Endothelial cell (in vitro differentiated cells): ENCODE results near the gene MAGEA9. TPM values are rescaled to one million over a fixed set of nuclear protein-coding genes. Genes with fewer than 3 reads are reported as not detected.
"Not testable (repeated sequence)": the region's sequence is repeated elsewhere in the genome, so short reads cannot be mapped to it uniquely, and the experiment has no call there.

ENCODE experiments used
- DNase-seq: peaks from one replicate; pipeline ENCODE4 v3.0.0; 2021; ENCODE audit warnings: low spot score
- H3K27ac Mint-ChIP-seq: one replicate; pipeline ENCODE4 v1.8.0; 2021; ENCODE audit warnings: mixed read lengths, inconsistent platforms; ENCODE audit not compliant: unreplicated experiment
- H3K27me3 Mint-ChIP-seq: one replicate; pipeline ENCODE4 v1.8.0; 2021; ENCODE audit warnings: mild to moderate bottlenecking, moderate library complexity, mixed read lengths, inconsistent platforms; ENCODE audit not compliant: unreplicated experiment
- H3K36me3 Mint-ChIP-seq: one replicate; pipeline ENCODE4 v1.8.0; 2021; ENCODE audit warnings: mild to moderate bottlenecking, low read depth, mixed read lengths, inconsistent platforms; ENCODE audit not compliant: unreplicated experiment
- H3K4me1 Mint-ChIP-seq: one replicate; pipeline ENCODE4 v1.8.0; 2021; ENCODE audit warnings: mild to moderate bottlenecking, mixed read lengths, inconsistent platforms; ENCODE audit not compliant: unreplicated experiment
- H3K4me3 Mint-ChIP-seq: one replicate; pipeline ENCODE4 v1.8.0; 2021; ENCODE audit warnings: mild to moderate bottlenecking, mixed read lengths, inconsistent platforms; ENCODE audit not compliant: unreplicated experiment
- H3K9me3 Mint-ChIP-seq: one replicate; pipeline ENCODE4 v1.8.0; 2021; ENCODE audit warnings: mixed read lengths, inconsistent platforms; ENCODE audit not compliant: unreplicated experiment
- CTCF ChIP-seq: fragments of 200-600 bp; sonication (generic); IDR thresholded peaks from one replicate; pipeline ENCODE4 v1.5.0; 2021; ENCODE audit warnings: antibody characterized with exemption; ENCODE audit not compliant: unreplicated experiment
- total RNA-seq: library from RNA; stranded (reverse); fragmentation: NEBNext Ultra II Directional; extraction: Animal tissue kit (Norgen Biotek cat#: 25700); gene quantifications from one replicate; pipeline ENCODE4 v1.2.1, GENCODE V29; 2021; ENCODE audit not compliant: unreplicated experiment

The MAGEA9 gene
- total RNA-seq, 1 donor from 2014 or later, result not detected

GRCh38 chrX:149759824-149760223 lies 21.9 kb upstream of the MAGEA9 start:
- no peak for DNase-seq

GRCh38 chrX:149760965-149761364 lies 20.8 kb upstream of the MAGEA9 start:
- no peak for DNase-seq
- no peaks in the 10 kb centered on the region for H3K36me3 Mint-ChIP-seq
- peaks cover 2% of the 10 kb centered on the region for H3K27me3 Mint-ChIP-seq
- H3K4me3 Mint-ChIP-seq, result no peak overlapping the region
- H3K4me1 Mint-ChIP-seq, result no peaks in the 10 kb centered on the region
- no peaks in the 10 kb centered on the region for H3K9me3 Mint-ChIP-seq
- TF ChIP-seq CTCF, result no peak
- no peak overlapping the region for H3K27ac Mint-ChIP-seq

More at GRCh38 chrX:149759824-149760223, 21.9 kb upstream of the MAGEA9 start:
- Mint-ChIP-seq H3K27ac (no peak overlapping the region), H3K27me3 (peaks cover 2% of the 10 kb centered on the region), H3K4me3 (no peak overlapping the region), H3K4me1 (no peaks in the 10 kb centered on the region), H3K9me3 (no peaks in the 10 kb centered on the region), H3K36me3 (no peaks in the 10 kb centered on the region)
- no peak for TF ChIP-seq CTCF

GRCh38 chrX:149761858-149762674 lies 19.7 kb upstream of the MAGEA9 start:
- DNase-seq, H3K9me3 Mint-ChIP-seq, H3K36me3 Mint-ChIP-seq, H3K27ac Mint-ChIP-seq, H3K4me3 Mint-ChIP-seq, H3K27me3 Mint-ChIP-seq, H3K4me1 Mint-ChIP-seq: not testable (repeated sequence)

GRCh38 chrX:149762696-149763614 lies 18.8 kb upstream of the MAGEA9 start:
- no peak for TF ChIP-seq CTCF
- Mint-ChIP-seq H3K4me3 (no peak overlapping the region), H3K4me1 (no peaks in the 10 kb centered on the region), H3K36me3 (no peaks in the 10 kb centered on the region), H3K9me3 (no peaks in the 10 kb centered on the region), H3K27ac (no peak overlapping the region), H3K27me3 (peaks cover 4% of the 10 kb centered on the region)
- no peak for DNase-seq

- H3K9me3 Mint-ChIP-seq, H3K4me3 Mint-ChIP-seq, H3K4me1 Mint-ChIP-seq, H3K27ac Mint-ChIP-seq, DNase-seq, H3K27me3 Mint-ChIP-seq, H3K36me3 Mint-ChIP-seq: not testable (repeated sequence)
These were observed 11.4 kb upstream of the MAGEA9 start for GRCh38 chrX:149770344-149770743.

GRCh38 chrX:149773026-149773425 lies 8.7 kb upstream of the MAGEA9 start:
- H3K36me3 Mint-ChIP-seq, H3K27me3 Mint-ChIP-seq, H3K4me1 Mint-ChIP-seq, DNase-seq, H3K27ac Mint-ChIP-seq, H3K9me3 Mint-ChIP-seq, H3K4me3 Mint-ChIP-seq: not testable (repeated sequence)

GRCh38 chrX:149773768-149774167 lies 8.0 kb upstream of the MAGEA9 start, which contains the start of gene HSFX1:
HSFX1 (plus strand) TSS chrX:149774068; CDS start chrX:149774682, 614 bp downstream.
- DNase-seq, H3K27ac Mint-ChIP-seq, H3K27me3 Mint-ChIP-seq, H3K4me1 Mint-ChIP-seq, H3K4me3 Mint-ChIP-seq, H3K36me3 Mint-ChIP-seq, H3K9me3 Mint-ChIP-seq: not testable (repeated sequence)

- H3K4me1 Mint-ChIP-seq, H3K27me3 Mint-ChIP-seq, H3K27ac Mint-ChIP-seq, DNase-seq, H3K9me3 Mint-ChIP-seq, H3K4me3 Mint-ChIP-seq, H3K36me3 Mint-ChIP-seq: not testable (repeated sequence)
These were observed 3.7 kb upstream of the MAGEA9 start for GRCh38 chrX:149777999-149778398.

GRCh38 chrX:149795531-149795930 lies 13.8 kb downstream of the MAGEA9 start:
- not testable (repeated sequence) for H3K36me3 Mint-ChIP-seq, H3K4me1 Mint-ChIP-seq, H3K4me3 Mint-ChIP-seq, H3K27ac Mint-ChIP-seq, DNase-seq, H3K9me3 Mint-ChIP-seq, H3K27me3 Mint-ChIP-seq
